Transverse colon (tissue), 4 donors: ENCODE measurements around the gene FAM13C.

ENCODE experiments used
- EP300 ChIP-seq: sonication (generic); formaldehyde crosslinking; IDR thresholded peaks from one replicate; pipeline ENCODE4 v1.6.1; 2017; ENCODE audit warnings: antibody characterized with exemption, low read depth
- POLR2A ChIP-seq: fragments of 450-650 bp; IDR thresholded peaks from one replicate; pipeline ENCODE4 v1.6.1; 2016; ENCODE audit warnings: antibody characterized with exemption, mild to moderate bottlenecking, moderate library complexity
- POLR2AphosphoS5 ChIP-seq, 3 donors: sonication (generic); formaldehyde crosslinking; IDR thresholded peaks; one replicate each; pipeline ENCODE4 v1.6.1; 2016; ENCODE audit warnings: antibody characterized with exemption in 3 of 3
- TF ChIP-seq, protein P1 (sequence below), 5 experiments: fragments of 200-600 bp in 3 of 5; fragments of 450-650 bp in 2 of 5; sonication (generic) in 3 of 5; IDR thresholded peaks; 1 replicate in 2 of 5; 2 replicates in 3 of 5; pipeline ENCODE4 v1.5.1; 2016 to 2017; ENCODE audit warnings: antibody characterized with exemption in 5 of 5, inconsistent platforms in 3 of 5, mild to moderate bottlenecking in 2 of 5, moderate library complexity in 1 of 5

DNA sequence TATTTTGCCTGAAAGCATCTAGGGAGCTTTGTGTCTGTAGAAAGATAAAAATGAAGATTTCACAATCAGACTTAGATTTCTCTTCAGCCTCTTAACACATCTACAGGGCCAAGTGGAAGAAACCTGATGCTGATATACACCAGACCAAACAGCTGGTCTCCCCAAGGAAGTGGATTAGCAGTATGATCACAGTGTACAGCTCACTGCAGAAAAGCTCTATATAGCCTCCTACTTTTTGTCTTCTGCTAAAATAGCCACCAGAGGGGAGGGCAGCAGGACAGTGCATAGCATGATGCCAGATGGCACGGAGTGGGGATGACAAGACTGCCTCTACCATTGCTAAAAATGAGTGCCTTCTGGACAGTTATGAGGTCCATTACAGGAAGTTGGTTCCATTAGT lies 16.0 kb downstream of the FAM13C start:
- TF ChIP-seq, protein P1, sequence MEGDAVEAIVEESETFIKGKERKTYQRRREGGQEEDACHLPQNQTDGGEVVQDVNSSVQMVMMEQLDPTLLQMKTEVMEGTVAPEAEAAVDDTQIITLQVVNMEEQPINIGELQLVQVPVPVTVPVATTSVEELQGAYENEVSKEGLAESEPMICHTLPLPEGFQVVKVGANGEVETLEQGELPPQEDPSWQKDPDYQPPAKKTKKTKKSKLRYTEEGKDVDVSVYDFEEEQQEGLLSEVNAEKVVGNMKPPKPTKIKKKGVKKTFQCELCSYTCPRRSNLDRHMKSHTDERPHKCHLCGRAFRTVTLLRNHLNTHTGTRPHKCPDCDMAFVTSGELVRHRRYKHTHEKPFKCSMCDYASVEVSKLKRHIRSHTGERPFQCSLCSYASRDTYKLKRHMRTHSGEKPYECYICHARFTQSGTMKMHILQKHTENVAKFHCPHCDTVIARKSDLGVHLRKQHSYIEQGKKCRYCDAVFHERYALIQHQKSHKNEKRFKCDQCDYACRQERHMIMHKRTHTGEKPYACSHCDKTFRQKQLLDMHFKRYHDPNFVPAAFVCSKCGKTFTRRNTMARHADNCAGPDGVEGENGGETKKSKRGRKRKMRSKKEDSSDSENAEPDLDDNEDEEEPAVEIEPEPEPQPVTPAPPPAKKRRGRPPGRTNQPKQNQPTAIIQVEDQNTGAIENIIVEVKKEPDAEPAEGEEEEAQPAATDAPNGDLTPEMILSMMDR (IDR thresholded peaks at IDR 0.05) = no peak
- TF ChIP-seq POLR2A (no peak), POLR2AphosphoS5 (IDR thresholded peaks at IDR 0.05) (no peak), EP300 (no peak)
